ENCODE data around the gene C11orf58.

Gene C11orf58

GRCh38 chr11:16770016-16770415, 31.6 kb downstream of the C11orf58 start:
- no peak for DNase-seq

GRCh38 chr11:16771350-16772140, 33.1 kb downstream of the C11orf58 start:
- DNase-seq, result no peak

- no peak for DNase-seq
These were observed 33.7 kb downstream of the C11orf58 start for GRCh38 chr11:16772141-16772512.

- no peak for DNase-seq
These were observed 35.8 kb downstream of the C11orf58 start for GRCh38 chr11:16773981-16774935.

GRCh38 chr11:16774936-16775613, 36.6 kb downstream of the C11orf58 start:
- DNase-seq, result no peak

- DNase-seq, result no peak
These were observed 37.3 kb downstream of the C11orf58 start for GRCh38 chr11:16775614-16776283.

GRCh38 chr11:16776711-16777612, 38.5 kb downstream of the C11orf58 start:
- no peak for DNase-seq

- no peak for DNase-seq
These were observed 39.1 kb downstream of the C11orf58 start for GRCh38 chr11:16777613-16777975.

- DNase-seq, result no peak
These were observed 39.8 kb downstream of the C11orf58 start for GRCh38 chr11:16778286-16778685.

GRCh38 chr11:16778876-16779275, 40.4 kb downstream of the C11orf58 start:
- no peak for DNase-seq

- no peak for DNase-seq
These were observed 41.0 kb downstream of the C11orf58 start for GRCh38 chr11:16779436-16779835.

- DNase-seq, result no peak
These were observed 41.7 kb downstream of the C11orf58 start for GRCh38 chr11:16780146-16780545.

GRCh38 chr11:16780698-16781550, 42.5 kb downstream of the C11orf58 start:
- no peak for DNase-seq

GRCh38 chr11:16781936-16782919, 43.8 kb downstream of the C11orf58 start:
- no peak for DNase-seq

- DNase-seq, result no peak
These were observed 44.9 kb downstream of the C11orf58 start for GRCh38 chr11:16783321-16783801.

GRCh38 chr11:16784097-16784496, 45.6 kb downstream of the C11orf58 start:
- DNase-seq, result no peak

GRCh38 chr11:16784666-16785065, 46.2 kb downstream of the C11orf58 start:
- no peak for DNase-seq

- peak; percentile 48 for DNase-seq
These were observed 47.2 kb downstream of the C11orf58 start for GRCh38 chr11:16785520-16786128.

GRCh38 chr11:16786131-16786530, 47.7 kb downstream of the C11orf58 start:
- no peak for DNase-seq

All from NCI-H226 (cell line).